PC-9 (cell line): ENCODE data around the gene SSC4D. TPM values are rescaled to one million over a fixed set of nuclear protein-coding genes. Genes with fewer than 3 reads are reported as not detected.
"Not testable (repeated sequence)": the region's sequence is repeated elsewhere in the genome, so short reads cannot be mapped to it uniquely, and the experiment has no call there.

Experiments used
- BruUV-seq: library from RNA; stranded (reverse); fragments of 400-500 nt; replicated peaks from 2 replicates; lab custom pipeline; 2021; lab: Mats Ljungman, UMichigan
- CTCF ChIA-PET: fragments of 300-600 bp; sonication (Branson Sonifier 250); formaldehyde crosslinking; loops from one replicate; lab custom pipeline; 2022; ENCODE audit warnings: antibody characterized with exemption; lab: Charles Lee
- POLR2A ChIA-PET: fragments of 300-600 bp; sonication (Branson Sonifier 250); formaldehyde crosslinking; loops from one replicate; lab custom pipeline; 2022; ENCODE audit warnings: antibody characterized with exemption; ENCODE audit not compliant: unreplicated experiment; lab: Charles Lee
- DNase-seq, 2 experiments: peaks; one replicate each; pipeline versions ENCODE4 v3.0.0 to v3.0.0-alpha.2; 2015 to 2022; ENCODE audit warnings: mixed read lengths in 1 of 2
- H2AFZ ChIP-seq: fragments of 200-600 bp; sonication (generic); 2 replicates; pipeline ENCODE4 v1.8.1; 2017; ENCODE audit warnings: antibody characterized with exemption
- H3F3A ChIP-seq: fragments of 200-600 bp; sonication (generic); 2 replicates; pipeline ENCODE4 v1.8.1; 2017; ENCODE audit warnings: antibody characterized with exemption, mild to moderate bottlenecking, low read depth; ENCODE audit not compliant: insufficient read depth
- H3K27ac ChIP-seq: fragments of 200-600 bp; sonication (generic); 2 replicates; pipeline ENCODE4 v1.6.1; 2016; ENCODE audit warnings: mixed run types
- H3K27me3 ChIP-seq: fragments of 200-600 bp; sonication (generic); 2 replicates; pipeline ENCODE4 v1.6.1; 2016; ENCODE audit warnings: low read depth, mixed run types; ENCODE audit not compliant: insufficient read depth
- H3K36me3 ChIP-seq: fragments of 200-600 bp; sonication (generic); 2 replicates; pipeline ENCODE4 v1.6.1; 2016; ENCODE audit warnings: low read depth, mixed run types
- H3K4me1 ChIP-seq: fragments of 200-600 bp; sonication (generic); replicated peaks from 2 replicates; pipeline ENCODE4 v1.6.1; 2016; ENCODE audit warnings: mixed run types; ENCODE audit not compliant: insufficient read depth
- H3K4me2 ChIP-seq: fragments of 200-600 bp; sonication (generic); 2 replicates; pipeline ENCODE4 v1.6.1; 2017; ENCODE audit warnings: mixed run types
- H3K4me3 ChIP-seq: fragments of 200-600 bp; sonication (generic); 2 replicates; pipeline ENCODE4 v1.6.1; 2016; ENCODE audit warnings: mixed run types
- H3K79me2 ChIP-seq: fragments of 200-600 bp; sonication (generic); 2 replicates; pipeline ENCODE4 v1.6.1; 2017; ENCODE audit warnings: low read depth, mixed run types
- H3K9me2 ChIP-seq: fragments of 200-600 bp; sonication (generic); 2 replicates; pipeline ENCODE4 v1.8.1; 2017; ENCODE audit warnings: mild to moderate bottlenecking; ENCODE audit not compliant: insufficient read depth
- H3K9me3 ChIP-seq: fragments of 200-600 bp; sonication (generic); 2 replicates; pipeline ENCODE4 v1.8.1; 2016; ENCODE audit warnings: low read depth; ENCODE audit not compliant: insufficient read depth
- H4K20me1 ChIP-seq: fragments of 200-600 bp; sonication (generic); 2 replicates; pipeline ENCODE4 v1.8.1; 2017; ENCODE audit not compliant: insufficient read depth
- EZH2 ChIP-seq: fragments of 200-600 bp; sonication (generic); IDR thresholded peaks from 2 replicates; pipeline ENCODE4 v1.8.0; 2017; ENCODE audit warnings: antibody characterized with exemption, low read depth
- intact Hi-C: fragments of 100-400 bp; cut with micrococcal nuclease; formaldehyde crosslinking; loops from one replicate; pipeline ENCODE4 v1.10.0; 2022; ENCODE audit not compliant: unreplicated experiment
- total RNA-seq: library from RNA; stranded (reverse); gene quantifications from 2 replicates; pipeline ENCODE4 v1.2.3, GENCODE V29; 2021
- TF ChIP-seq, protein P1 (sequence below): fragments of 200-600 bp; sonication (generic); conservative IDR thresholded peaks from 2 replicates; pipeline ENCODE4 v1.6.1; 2017; ENCODE audit warnings: mixed run types, antibody characterized with exemption, mild to moderate bottlenecking, moderate library complexity

Gene SSC4D
- total RNA-seq, 1 experiment from 2014 or later, result 3.5 TPM

DNA sequence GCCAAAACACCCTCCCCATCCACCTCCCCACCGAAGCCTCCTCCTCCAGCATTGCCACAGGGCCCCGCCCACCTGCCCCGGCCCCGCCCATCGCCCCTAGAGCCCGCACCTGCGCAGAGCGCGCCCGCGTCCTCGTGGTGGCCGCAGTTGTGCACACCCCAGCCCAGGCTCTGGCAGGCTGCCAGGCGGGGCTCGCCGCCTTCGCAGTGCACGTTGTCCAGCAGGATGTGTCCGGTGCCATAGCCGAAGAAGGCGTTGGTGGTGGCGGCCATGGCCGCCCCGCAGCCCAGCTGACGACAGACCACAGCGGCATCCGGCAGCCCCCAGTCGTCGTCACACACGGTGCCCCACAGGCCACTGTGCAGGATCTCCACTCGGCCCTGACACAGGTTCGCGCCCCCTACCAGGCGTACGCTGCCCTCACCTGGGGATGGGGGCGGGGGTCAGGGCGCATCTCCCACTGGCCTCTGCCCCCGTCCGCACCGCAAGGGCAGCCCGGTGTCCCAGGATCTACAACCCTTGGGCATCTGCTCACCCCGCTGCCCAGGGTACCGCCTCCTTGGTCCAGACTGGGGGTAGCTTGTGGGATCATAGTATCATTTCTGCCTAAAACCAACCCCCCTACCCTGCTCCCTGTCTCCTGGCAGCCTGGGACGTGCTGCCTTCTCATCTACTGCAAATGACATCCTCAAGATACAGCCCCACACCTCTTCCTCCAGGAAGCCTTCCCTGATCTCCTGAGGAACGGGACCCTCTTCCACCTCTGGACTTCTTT, 11.9 kb downstream of the SSC4D start:
- Histone ChIP-seq H2AFZ (no peak overlapping the region), H4K20me1 (no peaks in the 10 kb centered on the region), H3K9me2 (no peaks in the 10 kb centered on the region), H3K9me3 (no peaks in the 10 kb centered on the region), H3K36me3 (no peaks in the 10 kb centered on the region), H3K4me1 (peaks cover 9% of the 10 kb centered on the region), H3K4me3 (peak overlapping the region; percentile 14; the same call in 1 of the 2 replicates), H3K79me2 (no peaks in the 10 kb centered on the region), H3K27ac (no peak overlapping the region), H3K4me2 (peak overlapping the region; percentile 13; the same call in 1 of the 2 replicates), H3F3A (0 out of 2 replicates have a peak, but pooled peaks cover 9% of the 10 kb centered on the region), H3K27me3 (no peaks in the 10 kb centered on the region)
- BruUV-seq, result no TSS peak
- ChIA-PET CTCF (interaction anchor here (0.6 kb wide), 1 partner anchor 77 kb away, joined by 4 read pairs; no protein-coding TSS in a partner anchor), POLR2A (no interaction called here)
- intact Hi-C loops, result no loop called here
- TF ChIP-seq EZH2, result no peak
- TF ChIP-seq, protein P1, sequence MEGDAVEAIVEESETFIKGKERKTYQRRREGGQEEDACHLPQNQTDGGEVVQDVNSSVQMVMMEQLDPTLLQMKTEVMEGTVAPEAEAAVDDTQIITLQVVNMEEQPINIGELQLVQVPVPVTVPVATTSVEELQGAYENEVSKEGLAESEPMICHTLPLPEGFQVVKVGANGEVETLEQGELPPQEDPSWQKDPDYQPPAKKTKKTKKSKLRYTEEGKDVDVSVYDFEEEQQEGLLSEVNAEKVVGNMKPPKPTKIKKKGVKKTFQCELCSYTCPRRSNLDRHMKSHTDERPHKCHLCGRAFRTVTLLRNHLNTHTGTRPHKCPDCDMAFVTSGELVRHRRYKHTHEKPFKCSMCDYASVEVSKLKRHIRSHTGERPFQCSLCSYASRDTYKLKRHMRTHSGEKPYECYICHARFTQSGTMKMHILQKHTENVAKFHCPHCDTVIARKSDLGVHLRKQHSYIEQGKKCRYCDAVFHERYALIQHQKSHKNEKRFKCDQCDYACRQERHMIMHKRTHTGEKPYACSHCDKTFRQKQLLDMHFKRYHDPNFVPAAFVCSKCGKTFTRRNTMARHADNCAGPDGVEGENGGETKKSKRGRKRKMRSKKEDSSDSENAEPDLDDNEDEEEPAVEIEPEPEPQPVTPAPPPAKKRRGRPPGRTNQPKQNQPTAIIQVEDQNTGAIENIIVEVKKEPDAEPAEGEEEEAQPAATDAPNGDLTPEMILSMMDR, result no peak
- peak; percentile 41 to 81 for DNase-seq

DNA sequence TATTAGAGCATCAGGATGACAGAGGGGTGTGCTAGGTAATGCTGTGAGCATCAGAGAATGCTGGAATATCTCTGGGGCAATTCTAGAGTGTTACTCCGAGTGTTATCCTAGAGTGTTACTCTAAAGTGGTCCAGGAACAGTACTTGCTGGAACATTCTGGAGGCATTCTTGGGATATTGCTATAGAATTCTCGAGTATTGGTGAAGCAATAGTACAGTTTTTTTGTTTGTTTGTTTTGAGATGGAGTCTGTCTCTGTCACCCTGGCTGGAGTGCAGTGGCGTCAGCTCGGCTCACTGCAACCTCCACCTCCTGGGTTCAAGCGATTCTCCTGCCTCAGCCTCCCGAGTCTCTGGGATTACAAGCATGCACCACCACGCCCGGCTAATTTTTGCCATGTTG, 12.6 kb downstream of the SSC4D start:
- Histone ChIP-seq H3K9me3 (no peaks in the 10 kb centered on the region), H3K4me3 (no peak overlapping the region), H3K9me2 (no peaks in the 10 kb centered on the region), H3K36me3 (no peaks in the 10 kb centered on the region), H4K20me1 (no peaks in the 10 kb centered on the region), H3K4me2 (0 out of 2 replicates have a peak overlapping the region, but pooled peaks have one; percentile 13), H3F3A (0 out of 2 replicates have a peak, but pooled peaks cover 9% of the 10 kb centered on the region), H2AFZ (no peak overlapping the region), H3K79me2 (no peaks in the 10 kb centered on the region), H3K4me1 (peaks cover 11% of the 10 kb centered on the region), H3K27ac (no peak overlapping the region), H3K27me3 (no peaks in the 10 kb centered on the region)
- BruUV-seq, result no TSS peak
- CTCF ChIA-PET, result no interaction called here
- no peak for TF ChIP-seq EZH2
- TF ChIP-seq, protein P1, result no peak
- DNase-seq, result no peak
- POLR2A ChIA-PET, result no interaction called here
- intact Hi-C loops, result no loop called here

DNA sequence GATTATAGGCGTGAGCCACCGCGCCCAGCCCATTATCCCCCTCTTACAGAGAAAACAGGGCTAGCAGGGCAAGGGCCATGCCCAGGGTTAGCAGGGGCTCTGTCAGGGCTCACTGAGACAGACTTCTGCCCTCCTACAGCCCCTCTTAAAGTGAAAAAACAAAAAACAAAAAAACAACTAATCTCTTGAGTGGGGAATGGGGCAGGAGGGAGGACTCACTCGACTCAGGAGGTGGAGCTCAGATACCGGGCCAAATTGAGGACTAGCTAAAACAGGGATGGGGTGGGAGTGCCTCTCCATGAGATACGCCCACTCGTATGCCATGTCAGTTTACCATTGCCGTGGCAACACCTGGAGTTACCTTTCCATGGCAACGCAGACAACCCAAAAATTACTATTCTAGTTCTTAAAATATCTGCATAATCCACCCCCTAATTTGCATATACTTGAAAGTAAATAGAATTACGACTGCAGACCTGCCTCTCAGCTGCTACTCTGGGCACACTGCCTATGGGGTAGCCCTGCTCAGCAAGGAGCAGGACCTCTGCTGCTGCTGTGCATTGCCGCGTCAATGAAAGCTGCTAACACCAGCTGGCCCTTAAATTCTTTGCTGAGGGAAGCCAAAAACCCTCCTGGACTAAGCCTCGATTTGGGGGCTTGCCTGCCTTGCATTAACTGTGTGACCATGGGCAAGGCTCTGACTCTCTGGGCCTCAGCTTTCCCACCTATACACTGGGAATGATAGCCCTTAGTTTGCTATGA, 13.4 kb downstream of the SSC4D start:
- intact Hi-C loops, result no loop called here
- Histone ChIP-seq H3K27ac (no peak overlapping the region), H3K4me1 (peaks cover 11% of the 10 kb centered on the region), H3F3A (0 out of 2 replicates have a peak, but pooled peaks cover 5% of the 10 kb centered on the region), H3K4me3 (no peak overlapping the region), H3K9me3 (no peaks in the 10 kb centered on the region), H2AFZ (no peak overlapping the region), H3K27me3 (no peaks in the 10 kb centered on the region), H3K79me2 (no peaks in the 10 kb centered on the region), H4K20me1 (no peaks in the 10 kb centered on the region), H3K36me3 (no peaks in the 10 kb centered on the region), H3K9me2 (no peaks in the 10 kb centered on the region), H3K4me2 (no peak overlapping the region)
- DNase-seq, result peak in 1 of 2 experiments; percentile 37
- ChIA-PET POLR2A (no interaction called here), CTCF (no interaction called here)
- BruUV-seq, result no TSS peak
- TF ChIP-seq, protein P1, result no peak
- TF ChIP-seq EZH2, result no peak

DNA sequence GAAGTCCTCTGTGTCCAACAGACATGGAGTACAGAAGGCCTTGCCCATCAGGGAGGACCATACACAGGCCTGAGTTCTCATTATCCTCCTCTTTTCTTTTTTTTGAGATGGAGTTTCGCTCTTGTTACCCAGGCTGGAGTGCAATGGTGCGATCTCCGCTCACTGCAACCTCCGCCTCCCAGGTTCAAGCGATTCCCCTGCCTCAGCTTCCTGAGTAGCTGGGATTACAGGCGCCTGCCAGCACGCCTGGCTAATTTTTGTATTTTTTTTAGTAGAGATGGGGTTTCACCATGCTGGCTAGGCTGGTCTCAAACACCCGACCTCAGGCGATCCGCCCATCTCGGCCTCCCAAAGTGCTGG, 13.9 kb downstream of the SSC4D start:
- H3K4me3 ChIP-seq, H3K9me2 ChIP-seq, H3K27me3 ChIP-seq, H3K4me2 ChIP-seq, POLR2A ChIA-PET, H4K20me1 ChIP-seq, H3K27ac ChIP-seq, intact Hi-C loops, DNase-seq, H3K79me2 ChIP-seq, CTCF ChIA-PET, H2AFZ ChIP-seq, BruUV-seq, H3K9me3 ChIP-seq, H3K36me3 ChIP-seq, H3F3A ChIP-seq: not testable (repeated sequence)
- H3K4me1 ChIP-seq, result peaks cover 11% of the 10 kb centered on the region
